Activated T-helper 1 cell treated with Interleukin-2 at 50 U/mL for 16 hours (primary cell): ENCODE data around the gene SBSN.

ENCODE experiments used
- DNase-seq: peaks from one replicate; pipeline ENCODE4 v3.0.0-alpha.2; 2020; ENCODE audit warnings: low read depth

SBSN gene

DNA sequence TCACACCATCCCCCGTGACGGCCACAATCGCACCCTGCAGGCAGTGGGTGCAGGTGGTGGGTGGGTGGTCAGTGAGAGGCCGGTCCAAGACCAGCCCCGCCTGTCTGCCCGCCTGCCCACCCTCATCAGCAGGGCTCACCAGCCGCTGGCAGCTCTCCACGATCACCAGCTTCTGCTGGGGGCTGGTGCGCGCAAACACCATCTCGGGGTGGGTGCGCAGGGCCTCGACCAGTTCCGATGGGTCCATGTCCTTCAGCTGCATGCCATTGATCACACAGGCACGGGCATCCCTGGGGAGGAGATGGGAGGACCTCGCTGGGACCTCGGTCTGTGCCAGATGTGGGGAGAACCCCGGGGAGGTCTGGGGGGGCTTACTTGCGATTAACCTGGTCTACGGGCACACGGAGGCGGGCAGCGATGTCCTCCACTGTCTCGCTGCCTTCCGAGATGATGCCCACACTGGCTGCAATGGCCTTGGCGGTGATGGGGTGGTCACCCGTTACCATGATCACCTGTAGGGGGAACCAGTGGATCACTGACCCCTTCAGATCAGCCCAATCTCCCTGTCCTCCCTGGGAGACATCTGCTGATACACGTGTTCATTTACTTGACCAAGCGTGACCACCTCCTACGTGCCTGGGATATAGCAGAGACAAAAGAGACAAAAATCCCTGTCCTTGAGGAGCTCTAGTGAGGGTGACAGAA is 27.3 kb upstream of the SBSN start:
- no peak for DNase-seq

DNA sequence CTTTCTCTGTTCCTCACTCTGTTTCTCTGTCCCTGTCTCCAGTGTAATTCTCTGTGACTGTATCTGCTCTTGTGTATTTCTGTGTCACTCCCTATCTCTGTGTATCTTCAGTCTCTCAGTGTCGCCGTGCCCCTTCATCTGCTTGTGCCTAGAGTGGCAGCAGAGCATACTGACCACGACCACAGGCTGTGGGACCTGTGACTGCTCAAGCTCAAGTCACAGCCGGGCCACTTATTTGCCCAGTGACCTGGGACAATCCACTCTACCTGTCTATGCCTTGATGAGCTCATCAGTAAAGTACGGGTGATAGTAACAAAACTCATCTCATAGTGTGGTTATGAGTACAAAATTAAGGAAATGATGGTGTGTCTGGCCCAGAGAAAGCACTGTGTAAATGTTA is 26.0 kb upstream of the SBSN start:
- no peak for DNase-seq

DNA sequence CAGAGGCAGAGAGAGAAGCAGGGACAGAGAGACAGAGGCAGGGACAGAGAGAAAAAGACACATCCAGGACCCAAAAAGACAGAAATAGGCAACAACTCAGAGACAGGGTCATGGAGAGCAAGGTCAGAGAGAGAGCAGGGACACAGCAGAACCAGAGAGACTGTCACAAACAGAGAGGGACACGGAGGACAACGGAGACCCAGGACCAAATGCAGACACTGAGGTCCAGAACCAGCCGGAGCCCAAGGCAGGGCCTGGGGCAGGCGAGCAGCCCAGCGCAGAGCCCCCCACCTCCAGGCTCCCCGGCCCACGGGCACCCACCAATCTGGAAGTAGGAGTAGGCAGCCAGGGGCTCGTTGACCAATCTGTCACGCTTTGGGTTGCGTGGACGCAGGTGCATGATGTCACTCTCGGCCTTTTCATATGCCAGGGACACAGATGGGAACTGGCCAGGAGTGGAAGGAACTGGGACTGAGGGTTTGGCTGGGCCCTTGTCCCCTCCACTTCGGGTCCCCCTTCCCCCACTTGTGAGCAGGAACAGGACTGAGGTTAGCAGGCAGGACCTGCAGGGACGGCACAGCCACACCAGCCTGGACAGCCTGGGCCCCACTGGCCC is 25.4 kb upstream of the SBSN start:
- DNase-seq: no peak

DNA sequence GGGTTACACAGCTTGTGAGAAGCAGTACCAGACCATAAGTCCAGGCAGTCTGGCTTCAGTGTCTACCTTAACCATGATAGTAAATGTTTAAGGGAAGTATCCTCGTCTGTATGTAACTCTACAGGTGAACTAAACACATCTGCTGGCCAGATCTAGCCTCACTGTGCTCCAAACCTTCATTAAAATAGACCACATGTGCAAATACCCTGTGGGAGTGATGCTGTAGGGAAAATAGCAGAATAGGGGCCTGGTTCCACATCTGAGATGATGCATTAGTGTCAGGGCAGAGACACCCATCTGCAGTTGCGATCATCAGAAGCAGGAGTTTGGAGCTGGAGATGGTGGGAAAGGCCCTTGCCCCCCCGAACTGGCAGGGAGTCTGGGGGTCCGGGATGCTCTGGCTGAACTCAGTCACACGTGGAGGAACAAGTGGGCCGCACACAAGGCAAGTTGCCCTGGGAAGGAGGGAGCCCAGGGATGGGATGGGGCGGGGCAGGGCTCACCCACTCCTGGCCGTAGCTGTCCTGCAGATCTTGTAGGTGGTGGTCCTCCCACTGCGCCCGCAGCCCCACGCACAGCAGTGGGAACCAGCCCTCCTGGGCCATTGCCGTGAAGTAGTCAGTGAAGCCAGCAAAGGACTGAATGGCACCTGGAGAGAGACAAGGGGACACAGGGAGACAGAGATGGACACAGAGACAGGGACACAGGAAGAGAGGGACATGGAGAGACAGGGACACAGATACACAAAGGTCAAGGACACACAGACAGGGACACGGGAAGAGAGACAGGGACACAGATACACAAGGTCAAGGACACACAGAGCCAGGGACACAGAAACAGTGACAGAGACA is 24.6 kb upstream of the SBSN start:
- no peak for DNase-seq

DNA sequence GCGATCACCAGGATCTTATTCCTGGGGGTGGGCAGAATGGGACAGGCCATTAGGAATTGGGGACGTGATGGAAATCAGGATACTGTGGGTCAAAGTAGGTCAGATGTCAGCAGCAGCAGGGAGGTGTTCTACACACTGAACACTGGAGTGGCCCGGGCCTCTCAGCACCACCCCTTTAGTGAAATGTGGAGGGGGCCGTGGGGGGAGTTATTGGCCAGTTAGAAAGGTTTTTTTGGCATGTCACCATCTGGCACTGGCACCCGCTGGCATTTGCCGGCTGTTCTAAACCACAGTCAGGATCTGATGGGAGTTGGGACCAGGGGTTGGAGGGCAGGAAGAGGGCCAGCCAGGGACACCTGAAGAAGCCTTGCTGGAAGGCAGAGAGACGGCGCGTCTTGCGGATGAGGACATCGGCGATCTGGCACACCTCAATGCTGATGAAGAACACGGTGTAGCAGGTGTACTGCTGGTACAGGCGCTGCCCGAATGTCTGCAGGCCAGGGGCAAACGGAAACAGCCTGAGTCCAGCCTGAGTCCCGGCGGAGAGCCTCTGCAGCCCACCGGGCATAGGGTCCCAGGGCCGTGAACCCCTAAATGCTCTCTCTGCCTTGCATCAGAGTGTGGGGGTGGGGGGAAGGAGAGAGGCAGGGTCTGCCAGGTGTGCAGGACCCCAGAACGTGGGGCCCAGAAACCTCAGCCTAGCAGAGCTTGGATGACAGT is 23.1 kb upstream of the SBSN start:
- DNase-seq: no peak

DNA sequence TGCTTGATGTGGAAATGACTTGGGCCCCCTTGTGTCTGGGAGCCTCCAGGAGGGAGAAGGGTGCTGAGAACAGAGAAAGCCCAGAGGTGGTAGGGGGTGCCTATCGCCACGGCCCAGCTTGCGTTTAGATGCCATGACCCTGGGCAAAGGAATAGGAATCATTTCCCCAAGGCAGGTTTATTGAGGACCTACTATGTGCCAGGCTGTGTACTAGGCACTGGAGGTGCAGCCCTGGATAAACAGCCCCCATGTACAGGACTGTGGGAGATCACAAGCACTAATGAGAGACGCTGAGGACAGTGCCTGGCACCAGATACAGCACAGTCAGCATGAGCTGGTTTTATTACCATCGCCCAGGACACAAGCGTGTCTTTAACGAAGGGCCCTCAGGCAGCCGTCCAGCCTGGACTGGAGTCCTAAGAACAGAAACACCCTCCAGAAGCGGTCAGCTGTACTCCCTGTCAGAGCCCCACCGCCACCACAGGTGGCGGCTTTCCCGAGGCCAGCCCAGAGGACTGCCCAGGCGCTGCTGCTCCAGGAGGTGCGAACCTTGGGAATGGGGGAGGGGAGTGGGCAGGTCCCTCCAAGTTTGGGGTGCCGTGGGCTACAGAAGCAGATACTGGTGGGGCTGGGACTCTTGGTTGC is 21.9 kb upstream of the SBSN start:
- DNase-seq: no peak

DNA sequence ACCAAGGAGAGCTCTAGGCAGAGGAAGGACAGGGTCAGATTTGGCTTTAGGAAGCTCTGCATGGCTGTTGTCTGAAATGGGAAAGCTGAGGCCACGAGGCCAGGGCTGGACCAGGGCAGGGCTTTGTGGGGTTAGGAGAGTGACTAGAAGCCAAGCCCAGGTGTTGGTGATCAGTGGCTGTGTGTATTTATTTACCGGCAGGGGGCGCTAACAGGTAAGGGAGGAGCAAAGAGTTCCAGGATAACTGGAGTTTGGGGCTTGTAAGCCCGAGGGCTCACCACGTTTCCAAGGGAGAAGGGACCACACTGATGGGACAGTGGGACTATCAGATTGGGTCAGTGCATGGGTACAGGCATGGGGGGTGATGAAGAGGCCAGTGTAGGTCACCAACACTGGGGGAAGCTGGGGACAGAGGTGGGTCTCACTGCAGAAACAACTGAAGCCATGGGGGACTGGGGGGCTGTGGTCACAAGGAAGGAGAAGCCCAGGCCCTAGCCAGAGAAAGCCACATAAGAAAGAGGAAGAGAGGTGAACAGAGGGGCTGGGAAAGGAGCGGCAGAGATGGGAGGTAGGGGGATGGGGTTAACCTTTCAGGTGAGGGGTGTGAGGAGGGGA is 21.2 kb upstream of the SBSN start:
- peak; percentile 31 for DNase-seq

DNA sequence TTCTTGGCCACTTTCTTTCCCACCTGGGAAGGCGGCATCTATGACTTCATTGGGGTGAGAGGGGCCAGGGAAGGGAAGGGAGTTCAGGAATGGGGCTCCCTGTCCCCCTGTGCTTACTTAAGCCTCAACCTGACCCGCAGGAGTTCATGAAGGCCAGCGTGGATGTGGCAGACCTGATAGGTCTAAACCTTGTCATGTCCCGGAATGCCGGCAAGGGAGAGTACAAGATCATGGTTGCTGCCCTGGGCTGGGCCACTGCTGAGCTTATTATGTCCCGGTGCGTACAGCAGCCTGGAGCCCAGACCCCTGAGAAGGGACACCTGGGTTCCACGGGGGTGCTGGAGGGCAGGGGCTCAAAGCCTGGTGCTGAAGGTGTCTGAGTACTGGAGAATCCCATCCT is 18.4 kb upstream of the SBSN start:
- DNase-seq: no peak

DNA sequence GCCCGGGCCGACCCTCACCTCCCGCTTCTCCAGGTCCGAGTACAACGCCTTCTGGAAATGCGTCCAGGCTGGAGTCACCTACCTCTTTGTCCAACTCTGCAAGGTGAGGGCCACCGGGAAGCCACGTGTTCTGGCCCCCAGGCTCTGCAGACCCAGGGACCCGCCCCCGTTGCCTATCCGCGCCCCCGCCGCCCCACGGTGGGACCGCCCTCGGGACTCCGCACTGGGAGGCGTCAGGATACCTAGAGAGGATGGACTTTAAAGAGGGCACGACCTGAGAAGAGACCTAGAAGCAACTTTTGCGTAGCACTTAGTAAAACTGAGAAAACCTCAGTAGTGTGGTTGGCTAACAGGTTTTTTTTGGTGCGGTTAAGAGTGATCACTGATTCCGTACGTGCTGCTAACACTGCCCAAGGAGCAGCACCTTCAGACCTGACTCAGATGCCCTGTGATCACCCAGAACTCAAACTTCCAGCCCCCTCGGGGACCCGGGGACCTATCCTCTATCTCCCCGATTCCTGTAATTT is 17.8 kb upstream of the SBSN start:
- DNase-seq: peak; percentile 17

DNA sequence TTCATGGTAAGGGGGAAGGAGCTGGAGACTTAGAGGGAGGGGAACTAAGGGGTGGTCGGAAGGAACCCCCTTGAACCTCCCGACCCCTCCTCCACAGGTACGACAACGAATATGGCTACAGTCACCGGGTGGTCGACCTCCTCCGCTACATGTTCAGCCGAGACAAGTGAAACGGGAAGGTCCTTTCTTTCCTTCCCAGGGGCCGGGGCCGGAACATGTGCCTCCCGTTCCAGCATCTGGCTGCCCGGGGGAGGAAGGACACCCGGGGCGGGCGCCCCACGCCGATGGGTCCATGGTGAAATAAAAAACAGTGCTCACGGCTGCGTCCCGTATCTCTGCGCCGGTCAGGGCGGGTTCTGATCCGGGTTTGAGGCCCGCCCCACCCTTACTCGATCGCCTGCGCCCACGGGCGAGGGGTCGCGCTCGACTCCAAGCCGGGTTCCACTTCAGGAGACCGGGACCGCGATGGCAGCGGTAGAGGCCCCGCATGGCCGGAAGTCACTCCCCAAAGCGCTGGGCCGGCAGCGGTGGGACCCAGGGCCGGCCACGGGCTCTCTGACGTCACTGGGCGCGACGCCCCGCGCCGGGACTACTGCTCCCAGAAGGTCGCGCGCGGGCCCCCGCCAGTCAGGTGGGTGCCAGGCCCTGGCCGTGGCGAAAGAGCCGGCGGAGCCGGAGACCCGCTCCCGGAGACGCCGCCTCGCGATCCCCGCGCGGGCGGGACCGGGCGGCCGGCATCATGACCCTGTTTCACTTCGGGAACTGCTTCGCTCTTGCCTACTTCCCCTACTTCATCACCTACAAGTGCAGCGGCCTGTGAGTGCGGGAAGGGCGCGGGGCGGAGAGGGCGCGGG is 17.1 kb upstream of the SBSN start, which contains the start of gene TMEM147:
Gene TMEM147, plus strand, starts transcription at position 626 of the 854 bp plus-strand sequence. Its CDS starts 114 bp downstream, at position 740.
- peak; percentile 66 for DNase-seq

DNA sequence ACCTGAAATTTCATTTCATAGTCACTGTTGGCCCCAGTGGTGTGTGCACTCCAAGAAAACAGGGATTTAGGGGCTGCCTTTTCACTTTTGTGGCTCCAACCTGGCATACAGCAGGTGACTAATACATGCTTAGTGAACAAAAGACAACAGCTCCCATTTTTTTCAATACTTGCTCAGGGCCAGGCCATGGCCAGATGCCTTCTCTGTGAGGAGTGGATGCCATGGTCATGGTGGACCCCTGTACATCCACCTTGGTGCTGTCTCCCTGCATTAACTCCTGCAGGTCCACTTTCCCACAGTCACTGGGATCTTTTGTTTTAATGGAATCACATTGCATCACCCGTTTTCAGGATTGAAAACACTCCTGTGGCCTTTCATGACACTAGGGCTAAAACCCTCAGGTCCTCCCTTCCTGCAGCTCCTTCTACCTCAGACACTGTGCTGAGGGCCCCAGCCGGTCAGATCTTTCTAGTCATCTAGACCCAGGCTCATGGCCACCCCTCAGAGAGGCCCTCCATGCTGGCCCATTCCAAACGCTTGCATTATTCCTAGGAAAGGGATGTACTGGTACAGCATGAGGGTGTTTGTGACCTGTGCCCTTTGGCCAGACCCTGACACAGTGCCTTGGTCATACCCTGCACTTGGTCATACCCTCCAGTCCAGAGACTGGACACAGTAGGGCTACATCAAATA is 16.1 kb upstream of the SBSN start:
- no peak for DNase-seq

DNA sequence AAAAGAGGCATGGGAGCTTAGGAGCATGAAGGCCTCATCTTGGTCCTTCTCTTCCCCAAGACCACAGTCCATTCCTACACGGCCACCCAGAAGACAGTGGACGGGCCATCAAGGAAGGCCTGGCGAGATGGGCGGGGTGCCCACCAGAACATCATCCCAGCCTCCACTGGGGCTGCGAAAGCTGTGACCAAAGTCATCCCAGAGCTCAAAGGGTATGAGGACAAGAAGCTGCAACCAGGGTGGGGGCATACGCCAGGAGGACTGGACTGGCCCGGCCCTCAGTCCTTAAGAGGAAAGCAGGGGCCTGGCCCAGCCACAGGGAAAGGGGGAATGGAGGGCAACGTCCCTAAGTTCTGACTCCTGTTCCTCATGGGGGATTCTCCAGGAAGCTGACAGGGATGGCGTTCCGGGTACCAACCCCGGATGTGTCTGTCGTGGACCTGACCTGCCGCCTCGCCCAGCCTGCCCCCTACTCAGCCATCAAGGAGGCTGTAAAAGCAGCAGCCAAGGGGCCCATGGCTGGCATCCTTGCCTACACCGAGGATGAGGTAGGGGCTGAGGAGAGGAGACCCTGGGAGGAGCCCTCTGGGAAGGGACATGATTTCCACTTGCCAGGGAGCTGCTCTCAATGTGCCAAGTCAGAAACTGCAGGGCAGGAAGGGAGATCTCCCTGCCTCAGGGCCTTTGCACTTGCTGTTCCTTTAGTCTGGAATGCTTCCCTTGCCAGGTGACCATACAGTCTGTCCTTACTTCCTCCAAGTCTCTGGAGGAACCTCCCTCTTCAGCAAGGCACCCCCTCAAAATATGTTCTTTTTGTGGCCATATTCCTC is 15.4 kb upstream of the SBSN start:
- DNase-seq: no peak

DNA sequence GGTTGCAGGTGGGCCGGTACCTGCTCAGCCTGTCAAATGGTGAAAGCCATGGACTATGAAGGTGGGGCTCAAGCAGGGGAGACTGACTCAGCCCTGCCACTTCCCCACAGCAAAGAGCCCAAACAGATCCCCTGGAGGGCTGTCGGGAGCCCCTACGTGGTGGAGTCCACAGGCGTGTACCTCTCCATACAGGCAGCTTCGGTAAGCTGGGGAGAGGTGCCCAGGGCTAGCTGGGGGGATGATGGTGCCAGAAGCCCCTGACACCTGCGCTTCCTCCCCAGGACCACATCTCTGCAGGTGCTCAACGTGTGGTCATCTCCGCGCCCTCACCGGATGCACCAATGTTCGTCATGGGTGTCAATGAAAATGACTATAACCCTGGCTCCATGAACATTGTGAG is 14.1 kb upstream of the SBSN start:
- no peak for DNase-seq

DNA sequence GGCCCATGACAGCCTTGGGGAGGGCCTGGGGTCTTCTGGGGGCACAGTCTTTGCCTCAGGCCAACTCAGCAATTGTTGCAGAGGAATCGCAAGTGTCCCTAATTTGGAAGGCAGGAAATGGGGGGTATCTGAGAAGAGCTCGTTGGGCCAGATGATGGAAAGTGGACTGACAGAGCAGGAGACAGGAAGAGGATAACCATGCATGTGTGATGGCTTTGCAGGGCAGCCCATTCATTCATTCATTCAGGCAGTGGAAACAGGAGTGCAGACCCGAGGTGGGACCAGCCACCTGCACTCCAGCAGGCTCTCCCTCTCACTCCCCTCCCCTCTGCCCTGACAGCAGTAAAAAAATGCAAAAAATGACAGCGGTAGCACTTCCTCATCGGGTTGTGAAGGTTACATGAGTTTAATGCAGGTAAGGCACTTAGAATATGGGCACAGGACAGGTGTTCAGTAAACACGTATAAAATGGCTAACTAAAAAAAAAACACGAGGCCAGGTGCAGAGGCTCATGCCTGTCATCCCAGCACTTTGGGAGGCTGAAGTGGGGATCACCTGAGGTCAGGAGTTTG is 12.3 kb upstream of the SBSN start:
- no peak for DNase-seq

DNA sequence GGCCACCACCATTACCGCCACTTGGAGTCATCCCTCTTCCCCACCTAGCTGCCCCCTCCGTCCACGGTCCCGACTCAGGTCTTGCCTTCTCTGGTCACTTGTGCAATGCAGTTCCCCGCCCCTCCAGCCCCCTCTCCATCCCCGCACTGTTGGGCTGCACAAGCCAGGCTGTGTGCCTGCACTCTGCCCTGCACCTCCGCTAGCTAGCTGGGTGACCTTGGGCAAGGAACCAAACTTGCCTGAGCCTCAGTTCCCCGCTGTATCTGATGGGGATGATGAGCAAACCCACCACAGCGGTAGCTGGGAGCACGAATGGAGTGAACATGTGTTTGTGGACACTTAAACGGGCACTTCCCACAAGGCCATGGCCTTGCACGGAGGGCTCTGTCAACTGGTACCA is 11.7 kb upstream of the SBSN start:
- no peak for DNase-seq

DNA sequence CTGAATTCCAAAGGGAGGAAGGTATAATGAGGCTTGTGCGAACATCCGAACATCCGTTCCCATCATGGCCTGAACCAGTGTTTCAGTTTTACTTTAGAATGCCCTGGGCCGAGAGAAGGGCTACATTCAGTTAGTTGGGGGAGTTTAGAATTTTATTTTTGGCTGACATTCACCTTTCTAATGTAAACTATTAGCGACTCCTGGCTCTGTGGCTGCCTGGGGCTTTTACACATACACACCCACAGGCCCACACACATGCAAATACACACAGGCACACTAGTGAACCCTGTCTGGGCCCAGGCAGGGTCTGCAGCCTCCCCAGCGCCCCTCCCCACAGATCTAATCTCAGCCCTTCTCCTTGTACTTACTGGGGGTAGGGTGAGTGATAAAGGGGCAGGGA is 11.2 kb upstream of the SBSN start:
- DNase-seq: no peak

DNA sequence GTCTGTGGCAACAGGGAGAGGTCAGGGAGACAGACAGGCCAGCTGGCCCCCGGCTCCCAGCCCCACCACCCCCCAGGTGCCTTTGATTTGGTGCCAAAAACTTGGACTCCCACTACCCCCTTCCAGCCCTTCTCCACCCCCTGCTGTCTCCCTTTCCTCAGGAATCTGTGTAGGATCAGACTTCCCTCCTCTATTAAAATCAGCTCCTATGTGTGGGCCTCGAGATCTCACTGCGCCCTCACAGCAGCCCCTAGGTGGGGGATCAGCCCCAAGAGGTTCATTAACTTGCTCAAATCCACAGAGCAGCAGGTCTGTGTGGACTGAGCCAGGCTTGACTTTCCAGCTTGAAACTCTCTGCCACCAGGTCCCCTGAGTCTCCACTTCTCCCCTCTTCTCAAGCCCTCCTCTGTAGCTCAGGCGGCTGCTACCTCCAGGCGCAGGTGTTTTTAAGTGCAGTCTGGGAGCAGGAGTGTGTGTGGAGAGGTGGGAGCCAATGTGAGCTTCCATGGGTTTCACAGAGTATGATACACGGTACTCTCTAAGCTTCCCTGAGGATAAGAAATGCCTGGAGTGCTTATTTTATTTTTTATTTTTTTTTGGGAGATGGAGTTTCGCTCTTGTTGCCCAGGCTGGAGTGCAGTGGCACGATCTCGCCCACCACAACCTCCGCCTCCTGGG is 6.8 kb upstream of the SBSN start:
- DNase-seq: no peak
